ENCODE measurements around the gene RHBDF2.

- TF ChIP-seq CTCF (IDR thresholded peaks at IDR 0.05) (no peak), EZH2 (IDR thresholded peaks at IDR 0.05) (no peak), EZH2phosphoT487 (IDR thresholded peaks at IDR 0.05) (no peak)
Measured at GRCh38 chr17:76466775-76467130, 34.5 kb downstream of the RHBDF2 start.

Measured in neural progenitor cell (in vitro differentiated cells).